ENCODE data around the gene AMOTL2.

GRCh38 chr3:134357914-134358811 is 16.1 kb downstream of the AMOTL2 start:
- TF ChIP-seq CTCF (IDR thresholded peaks at IDR 0.05; ENCODE audit: low read depth, low read length, poor library complexity, severe bottlenecking) (peak; percentile 49), EZH2phosphoT487 (IDR thresholded peaks at IDR 0.05; ENCODE audit: borderline replicate concordance, low read length) (no peak)

All from DOHH2 (cell line).